HL-60 (cell line): ENCODE results near the gene LIN54.
"Not testable (repeated sequence)": the region's sequence is repeated elsewhere in the genome, so short reads cannot be mapped to it uniquely, and the experiment has no call there.

ENCODE experiments used
- DNase-seq, 2 experiments: peaks; one replicate each; pipeline ENCODE4 v3.0.0-alpha.2; 2010 to 2020; ENCODE audit warnings: low read depth in 1 of 2, low spot score in 1 of 2
- H3K27ac ChIP-seq: fragments of 250-450 bp; sonication (Bioruptor Pico); replicated peaks from 2 replicates; pipeline ENCODE4 v1.5.1; 2020; ENCODE audit warnings: mild to moderate bottlenecking, moderate library complexity
- H3K27me3 ChIP-seq: fragments of 250-450 bp; sonication (Bioruptor Pico); 2 replicates; pipeline ENCODE4 v1.5.1; 2021; ENCODE audit warnings: mild to moderate bottlenecking, moderate library complexity; ENCODE audit not compliant: insufficient read depth, poor library complexity, severe bottlenecking
- H3K4me3 ChIP-seq: replicated peaks from 2 replicates; pipeline ENCODE4 v1.5.1; 2011; ENCODE audit warnings: mild to moderate bottlenecking, control low read depth, low read length; ENCODE audit not compliant: insufficient read depth
- GABPA ChIP-seq: IDR thresholded peaks from 2 replicates; pipeline ENCODE4 v1.6.1; 2012; ENCODE audit warnings: low read depth
- POLR2AphosphoS5 ChIP-seq: IDR thresholded peaks from 2 replicates; pipeline ENCODE4 v1.6.1; 2012; ENCODE audit warnings: low read depth
- REST ChIP-seq: IDR thresholded peaks from 2 replicates; pipeline ENCODE4 v1.6.1; 2012; ENCODE audit warnings: low read depth; ENCODE audit not compliant: insufficient replicate concordance
- SPI1 ChIP-seq: IDR thresholded peaks from 2 replicates; pipeline ENCODE4 v1.6.1; 2012; ENCODE audit warnings: low read depth, mild to moderate bottlenecking, borderline replicate concordance
- TF ChIP-seq, protein P1 (sequence below): IDR thresholded peaks from one replicate; pipeline ENCODE4 v1.5.1; 2011; ENCODE audit warnings: low read length, control low read depth, inconsistent platforms; ENCODE audit not compliant: insufficient read depth

The LIN54 gene

GRCh38 chr4:83010111-83010521, 507 bp downstream of the LIN54 start:
- Histone ChIP-seq H3K27ac (peak overlapping the region; percentile 92), H3K4me3 (peak overlapping the region; percentile 86), H3K27me3 (no peaks in the 10 kb centered on the region)
- no peak for DNase-seq
- no peak for TF ChIP-seq SPI1
- TF ChIP-seq GABPA, result no peak
- no peak for TF ChIP-seq POLR2AphosphoS5
- TF ChIP-seq REST, result no peak
- TF ChIP-seq, protein P1, sequence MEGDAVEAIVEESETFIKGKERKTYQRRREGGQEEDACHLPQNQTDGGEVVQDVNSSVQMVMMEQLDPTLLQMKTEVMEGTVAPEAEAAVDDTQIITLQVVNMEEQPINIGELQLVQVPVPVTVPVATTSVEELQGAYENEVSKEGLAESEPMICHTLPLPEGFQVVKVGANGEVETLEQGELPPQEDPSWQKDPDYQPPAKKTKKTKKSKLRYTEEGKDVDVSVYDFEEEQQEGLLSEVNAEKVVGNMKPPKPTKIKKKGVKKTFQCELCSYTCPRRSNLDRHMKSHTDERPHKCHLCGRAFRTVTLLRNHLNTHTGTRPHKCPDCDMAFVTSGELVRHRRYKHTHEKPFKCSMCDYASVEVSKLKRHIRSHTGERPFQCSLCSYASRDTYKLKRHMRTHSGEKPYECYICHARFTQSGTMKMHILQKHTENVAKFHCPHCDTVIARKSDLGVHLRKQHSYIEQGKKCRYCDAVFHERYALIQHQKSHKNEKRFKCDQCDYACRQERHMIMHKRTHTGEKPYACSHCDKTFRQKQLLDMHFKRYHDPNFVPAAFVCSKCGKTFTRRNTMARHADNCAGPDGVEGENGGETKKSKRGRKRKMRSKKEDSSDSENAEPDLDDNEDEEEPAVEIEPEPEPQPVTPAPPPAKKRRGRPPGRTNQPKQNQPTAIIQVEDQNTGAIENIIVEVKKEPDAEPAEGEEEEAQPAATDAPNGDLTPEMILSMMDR, result no peak

GRCh38 chr4:83009529-83009928, 1.1 kb downstream of the LIN54 start:
- Histone ChIP-seq H3K27me3 (no peaks in the 10 kb centered on the region), H3K27ac (peak overlapping the region; percentile 92), H3K4me3 (peak overlapping the region; percentile 86)
- TF ChIP-seq GABPA (no peak), REST (no peak), SPI1 (no peak), POLR2AphosphoS5 (no peak)
- TF ChIP-seq, protein P1, result no peak
- peak in 1 of 2 experiments; percentile 16 for DNase-seq

DNA sequence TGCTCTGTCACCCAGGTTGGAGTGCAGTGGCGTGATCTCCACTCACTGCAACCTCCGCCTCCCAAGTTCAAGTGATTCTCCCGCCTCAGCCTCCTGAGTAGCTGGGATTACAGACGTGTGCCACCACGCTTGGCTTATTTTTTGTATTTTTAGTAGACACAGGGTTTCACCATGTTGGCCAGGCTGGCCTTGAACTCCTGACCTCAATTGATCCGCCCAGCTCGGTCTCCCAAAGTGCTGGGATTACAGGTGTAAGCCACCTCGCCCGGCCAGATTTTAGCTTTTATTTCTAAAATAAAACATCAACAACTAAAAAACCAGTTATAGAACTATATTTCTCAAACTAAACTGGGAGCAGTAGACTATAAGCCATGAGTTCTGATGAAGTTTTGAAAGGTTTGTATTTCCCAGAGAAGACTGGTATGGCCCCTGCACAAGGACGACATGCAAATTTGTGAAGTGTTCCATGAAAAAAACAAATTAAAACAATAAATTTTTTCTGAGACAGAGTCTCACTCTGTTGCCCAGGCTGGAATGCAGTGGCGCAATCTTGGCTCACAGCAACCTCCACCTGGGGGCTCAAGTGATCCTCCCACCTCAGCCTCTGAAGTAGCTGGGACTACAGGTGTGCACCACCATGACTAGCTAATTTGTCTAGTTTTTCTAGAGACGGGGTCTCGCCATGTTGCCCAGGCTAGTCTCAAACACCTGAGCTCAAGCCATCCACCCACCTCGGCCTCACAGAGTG, 7.4 kb downstream of the LIN54 start:
- not testable (repeated sequence) for H3K4me3 ChIP-seq, H3K27me3 ChIP-seq, H3K27ac ChIP-seq, DNase-seq

GRCh38 chr4:83002329-83002728, 8.3 kb downstream of the LIN54 start:
- no peak for DNase-seq
- no peak for TF ChIP-seq GABPA
- Histone ChIP-seq H3K27me3 (no peaks in the 10 kb centered on the region), H3K4me3 (no peak overlapping the region), H3K27ac (no peak overlapping the region)

GRCh38 chr4:82998898-82999297, 11.7 kb downstream of the LIN54 start:
- no peak overlapping the region for H3K27ac ChIP-seq
- H3K27me3 ChIP-seq, result no peaks in the 10 kb centered on the region
- DNase-seq, result peak in 1 of 2 experiments; percentile 20
- no peak for TF ChIP-seq POLR2AphosphoS5
- TF ChIP-seq SPI1, result peak; percentile 66; the same call in 1 of the 2 replicates
- H3K4me3 ChIP-seq, result no peak overlapping the region
